22Rv1 (cell line): Measurements from ENCODE around the gene MFF.
"Not testable (repeated sequence)": the region's sequence is repeated elsewhere in the genome, so short reads cannot be mapped to it uniquely, and the experiment has no call there.

Experiments used
- H3K27ac ChIP-seq: fragments of 450-650 bp; 2 replicates; pipeline ENCODE4 v1.5.1; 2017
- ZFX ChIP-seq: fragments of 450-650 bp; IDR thresholded peaks from 2 replicates; pipeline ENCODE4 v1.6.1; 2017; ENCODE audit warnings: antibody characterized with exemption, borderline replicate concordance
- TF ChIP-seq, protein P1 (sequence below): fragments of 450-650 bp; IDR thresholded peaks from 2 replicates; pipeline ENCODE4 v1.5.1; 2017; ENCODE audit warnings: mild to moderate bottlenecking

Gene MFF

GRCh38 chr2:227348324-227348723, 23.3 kb downstream of the MFF start:
- TF ChIP-seq, protein P1, sequence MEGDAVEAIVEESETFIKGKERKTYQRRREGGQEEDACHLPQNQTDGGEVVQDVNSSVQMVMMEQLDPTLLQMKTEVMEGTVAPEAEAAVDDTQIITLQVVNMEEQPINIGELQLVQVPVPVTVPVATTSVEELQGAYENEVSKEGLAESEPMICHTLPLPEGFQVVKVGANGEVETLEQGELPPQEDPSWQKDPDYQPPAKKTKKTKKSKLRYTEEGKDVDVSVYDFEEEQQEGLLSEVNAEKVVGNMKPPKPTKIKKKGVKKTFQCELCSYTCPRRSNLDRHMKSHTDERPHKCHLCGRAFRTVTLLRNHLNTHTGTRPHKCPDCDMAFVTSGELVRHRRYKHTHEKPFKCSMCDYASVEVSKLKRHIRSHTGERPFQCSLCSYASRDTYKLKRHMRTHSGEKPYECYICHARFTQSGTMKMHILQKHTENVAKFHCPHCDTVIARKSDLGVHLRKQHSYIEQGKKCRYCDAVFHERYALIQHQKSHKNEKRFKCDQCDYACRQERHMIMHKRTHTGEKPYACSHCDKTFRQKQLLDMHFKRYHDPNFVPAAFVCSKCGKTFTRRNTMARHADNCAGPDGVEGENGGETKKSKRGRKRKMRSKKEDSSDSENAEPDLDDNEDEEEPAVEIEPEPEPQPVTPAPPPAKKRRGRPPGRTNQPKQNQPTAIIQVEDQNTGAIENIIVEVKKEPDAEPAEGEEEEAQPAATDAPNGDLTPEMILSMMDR = no peak
- TF ChIP-seq ZFX = no peak
- no peak overlapping the region for H3K27ac ChIP-seq

DNA sequence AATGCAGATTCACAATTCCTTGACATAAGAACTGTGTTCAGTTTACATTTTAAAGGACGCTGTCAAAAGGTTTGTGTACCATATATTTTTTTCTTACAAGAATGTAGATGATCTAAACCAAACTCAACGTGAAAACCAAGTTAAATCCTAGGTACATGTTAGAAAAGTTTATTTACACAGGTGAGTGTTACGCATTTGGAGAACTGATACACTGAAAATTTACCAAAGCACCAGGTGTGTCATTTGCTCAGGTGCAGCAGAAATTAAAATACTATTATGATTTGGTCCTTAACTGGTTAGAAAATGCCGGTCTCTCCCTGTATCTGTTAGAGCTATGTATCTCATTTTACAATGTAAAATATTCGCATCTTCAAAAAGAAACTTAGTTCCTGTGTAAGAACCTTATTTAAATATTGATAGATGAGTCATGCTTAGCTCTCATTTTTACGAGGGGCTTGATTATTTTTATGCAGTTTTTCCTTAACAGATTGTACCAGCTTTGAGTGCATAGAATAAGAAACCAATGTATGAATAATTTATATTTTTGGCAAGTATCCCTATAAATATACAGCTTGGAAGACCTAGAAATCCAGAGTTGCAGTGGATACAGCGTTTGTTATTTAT, 25.1 kb downstream of the MFF start:
- no peak overlapping the region for H3K27ac ChIP-seq
- TF ChIP-seq, protein P1 = no peak
- TF ChIP-seq ZFX = no peak

- H3K27ac ChIP-seq = no peak overlapping the region
- TF ChIP-seq, protein P1 = no peak
- no peak for TF ChIP-seq ZFX
Observed at GRCh38 chr2:227351639-227352038, 26.6 kb downstream of the MFF start.

DNA sequence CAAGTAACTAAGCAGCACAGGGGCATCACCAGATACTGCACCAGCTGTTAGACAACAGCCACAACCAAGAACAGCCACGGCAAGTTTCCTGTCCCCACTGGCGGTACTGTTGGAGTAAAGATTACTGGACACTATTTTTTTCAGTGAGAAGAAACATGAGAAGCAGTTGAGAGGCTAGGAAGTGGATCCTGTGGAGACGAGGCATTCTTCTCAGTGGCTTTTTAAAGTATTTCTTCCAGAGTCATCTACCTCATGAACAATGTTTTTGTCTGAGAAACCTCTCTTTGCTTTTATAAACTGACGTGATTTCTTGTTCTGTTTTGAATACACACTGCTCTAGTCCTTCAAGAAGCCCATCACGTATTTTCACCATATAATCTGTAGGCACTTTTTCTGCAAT, 35.3 kb downstream of the MFF start:
- H3K27ac ChIP-seq = no peak overlapping the region

DNA sequence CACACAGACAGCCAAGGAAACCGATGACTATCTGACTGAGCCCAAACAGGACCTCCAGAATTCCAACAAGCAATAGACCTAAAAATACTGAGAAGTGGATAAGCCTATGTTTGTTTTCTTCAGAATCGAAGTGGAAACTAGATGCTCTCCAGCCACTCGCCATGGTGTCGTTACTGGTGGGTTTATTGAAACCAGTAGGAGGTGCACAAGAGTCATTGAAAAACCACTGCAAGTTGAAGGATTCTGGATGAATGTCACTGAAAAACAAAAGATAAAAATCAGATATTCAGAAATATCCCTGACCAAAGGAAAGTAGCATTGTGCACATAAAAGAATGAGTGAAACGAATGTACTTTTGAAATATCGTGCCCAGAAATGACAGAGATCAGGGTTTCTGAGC, 38.7 kb downstream of the MFF start:
- no peak overlapping the region for H3K27ac ChIP-seq
- TF ChIP-seq ZFX = no peak
- TF ChIP-seq, protein P1 = peak; percentile 45

More for the DNA sequence above, 35.3 kb downstream of the MFF start:
- TF ChIP-seq, protein P1 = no peak
- TF ChIP-seq ZFX = no peak

DNA sequence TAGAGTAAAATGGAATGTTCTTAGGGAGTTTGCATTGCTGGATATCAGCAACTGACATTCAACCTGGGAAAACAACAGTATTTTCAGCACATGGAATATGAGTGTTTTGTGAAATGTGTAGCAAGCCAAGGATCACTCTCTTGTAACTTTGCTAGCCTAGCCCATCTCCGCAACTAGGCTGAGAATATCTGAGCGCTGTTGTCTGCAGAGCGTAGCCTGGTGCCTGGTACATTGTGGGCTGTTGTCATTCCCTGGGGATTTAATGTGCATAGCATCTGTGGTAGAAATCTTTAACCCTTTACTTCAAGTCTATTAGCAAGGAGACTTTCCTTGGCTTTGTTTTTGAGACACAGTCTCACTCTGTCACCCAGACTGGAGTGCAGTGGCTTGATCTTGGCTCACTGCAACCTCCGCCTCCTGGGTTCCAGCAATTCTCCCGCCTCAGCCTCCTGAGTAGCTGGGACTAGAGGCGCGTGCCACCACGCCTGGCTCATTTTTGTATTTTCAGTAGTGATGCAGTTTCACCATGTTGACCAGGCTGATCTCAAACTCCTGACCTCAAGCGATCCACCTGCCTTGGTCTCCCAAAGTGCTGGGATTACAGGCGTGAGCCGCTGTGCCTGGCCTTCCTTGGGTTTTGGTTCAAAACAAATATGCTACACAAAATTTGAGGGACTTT, 39.7 kb downstream of the MFF start:
- H3K27ac ChIP-seq = not testable (repeated sequence)

- no peak overlapping the region for H3K27ac ChIP-seq
- TF ChIP-seq, protein P1 = no peak
- TF ChIP-seq ZFX = no peak
Observed at GRCh38 chr2:227365833-227366232, 40.8 kb downstream of the MFF start.
